H1 (cell line): ENCODE measurements around the gene C11orf98. TPM values are rescaled to one million over a fixed set of nuclear protein-coding genes. Genes with fewer than 3 reads are reported as not detected.

Experiments
- BACH1 ChIP-seq: IDR thresholded peaks from 2 replicates; pipeline ENCODE4 v1.6.1; 2012; ENCODE audit warnings: low read length, improper control_type of control experiment
- BRCA1 ChIP-seq: IDR thresholded peaks from 2 replicates; pipeline ENCODE4 v1.6.1; 2012; ENCODE audit warnings: low read depth, low read length, improper control_type of control experiment
- CHD1 ChIP-seq: IDR thresholded peaks from 2 replicates; pipeline ENCODE4 v1.6.1; 2012; ENCODE audit warnings: low read depth, low read length, improper control_type of control experiment
- EZH2 ChIP-seq: fragments of 200-600 bp; sonication (generic); IDR thresholded peaks from 2 replicates; pipeline ENCODE4 v1.7.1; 2012; ENCODE audit warnings: low read depth, mild to moderate bottlenecking, moderate library complexity, low read length, inconsistent platforms; ENCODE audit not compliant: severe bottlenecking
- HDAC2 ChIP-seq, 2 experiments: fragments of 300-600 bp in 1 of 2; sonication (generic) in 1 of 2; IDR thresholded peaks; 2 replicates each; pipeline ENCODE4 v1.6.1; 2011 to 2012; ENCODE audit warnings: low read depth in 2 of 2, low read length in 2 of 2, mild to moderate bottlenecking in 2 of 2, moderate library complexity in 2 of 2, borderline replicate concordance in 1 of 2, inconsistent platforms in 1 of 2
- JUN ChIP-seq: IDR thresholded peaks from 2 replicates; pipeline ENCODE4 v1.6.1; 2011; ENCODE audit warnings: low read depth, mild to moderate bottlenecking, improper control_type of control experiment, low read length
- KDM1A ChIP-seq: fragments of 200-600, 300-600 bp; sonication (generic); IDR thresholded peaks from 2 replicates; pipeline ENCODE4 v1.7.1; 2016; ENCODE audit warnings: mild to moderate bottlenecking, low read length, borderline replicate concordance
- POLR2A ChIP-seq, 2 experiments: IDR thresholded peaks; 1 replicate in 1 of 2; 2 replicates in 1 of 2; pipeline ENCODE4 v1.6.1; 2011; ENCODE audit warnings: low read depth in 2 of 2, low read length in 2 of 2, mild to moderate bottlenecking in 2 of 2; ENCODE audit errors: control extremely low read depth in 1 of 2
- POLR2AphosphoS5 ChIP-seq: IDR thresholded peaks from 2 replicates; pipeline ENCODE4 v1.6.1; 2011; ENCODE audit warnings: low read depth, low read length
- SIN3A ChIP-seq, 2 experiments: IDR thresholded peaks in 1 of 2; conservative IDR thresholded peaks in 1 of 2; 2 replicates each; pipeline ENCODE4 v1.6.1; 2011 to 2012; ENCODE audit warnings: low read length in 2 of 2, improper control_type of control experiment in 1 of 2, low read depth in 1 of 2, mild to moderate bottlenecking in 1 of 2
- SP1 ChIP-seq: IDR thresholded peaks from 2 replicates; pipeline ENCODE4 v1.6.1; 2011; ENCODE audit warnings: low read depth, low read length
- SP2 ChIP-seq: IDR thresholded peaks from 2 replicates; pipeline ENCODE4 v1.6.1; 2012; ENCODE audit warnings: mild to moderate bottlenecking, low read length, inconsistent platforms
- SRF ChIP-seq: IDR thresholded peaks from 2 replicates; pipeline ENCODE4 v1.6.1; 2011; ENCODE audit warnings: mild to moderate bottlenecking, low read depth, low read length, moderate library complexity
- TAF7 ChIP-seq: optimal IDR thresholded peaks from 2 replicates; pipeline ENCODE3; 2011; ENCODE audit warnings: low read depth, mild to moderate bottlenecking, inconsistent platforms, low read length, moderate library complexity, borderline replicate concordance
- YY1 ChIP-seq: IDR thresholded peaks from 2 replicates; pipeline ENCODE4 v1.6.1; 2011; ENCODE audit warnings: low read depth, mild to moderate bottlenecking, low read length
- polyA plus RNA-seq, 7 experiments: library from polyadenylated mRNA; depleted of rRNA in 3 of 7; stranded (reverse) in 5 of 7; unstranded in 2 of 7; fragments of >200 nt in 5 of 7; fragments of 200-250 nt in 2 of 7; gene quantifications; 1 replicate in 5 of 7; 2 replicates in 1 of 7; 4 replicates in 1 of 7; pipeline versions ENCODE4 v1.2.1 to v1.2.3, GENCODE V29; 2011 to 2013; ENCODE audit warnings: missing spikeins in 2 of 7, mixed read lengths in 2 of 7
- total RNA-seq: library from RNA; stranded (reverse); fragmentation: NEBNext Ultra II Directional; extraction: Animal tissue kit (Norgen Biotek cat#: 25700); gene quantifications from 2 replicates; pipeline ENCODE4 v1.2.1, GENCODE V29; 2021
- TF ChIP-seq, protein P1 (sequence below): IDR thresholded peaks from 2 replicates; pipeline ENCODE4 v1.6.1; 2012; ENCODE audit warnings: inconsistent platforms
- TF ChIP-seq, protein P2 (sequence below): IDR thresholded peaks from 2 replicates; pipeline ENCODE4 v1.6.1; 2012; ENCODE audit warnings: low read length, inconsistent platforms
- TF ChIP-seq, protein P3 (sequence below), 3 experiments: IDR thresholded peaks; 1 replicate in 2 of 3; 2 replicates in 1 of 3; pipeline versions ENCODE4 v1.5.1 to v1.6.1; 2011; ENCODE audit warnings: low read length in 3 of 3, mild to moderate bottlenecking in 3 of 3, inconsistent platforms in 2 of 3, low read depth in 1 of 3, moderate library complexity in 1 of 3; ENCODE audit not compliant: insufficient read depth in 1 of 3; ENCODE audit errors: control extremely low read depth in 1 of 3

The C11orf98 gene
- total and polyA plus RNA-seq, 2 of the 8 experiments (the other 6 are each of a cell fraction or from before 2014, with no cell fraction given), result 68.0 to 171 TPM

DNA sequence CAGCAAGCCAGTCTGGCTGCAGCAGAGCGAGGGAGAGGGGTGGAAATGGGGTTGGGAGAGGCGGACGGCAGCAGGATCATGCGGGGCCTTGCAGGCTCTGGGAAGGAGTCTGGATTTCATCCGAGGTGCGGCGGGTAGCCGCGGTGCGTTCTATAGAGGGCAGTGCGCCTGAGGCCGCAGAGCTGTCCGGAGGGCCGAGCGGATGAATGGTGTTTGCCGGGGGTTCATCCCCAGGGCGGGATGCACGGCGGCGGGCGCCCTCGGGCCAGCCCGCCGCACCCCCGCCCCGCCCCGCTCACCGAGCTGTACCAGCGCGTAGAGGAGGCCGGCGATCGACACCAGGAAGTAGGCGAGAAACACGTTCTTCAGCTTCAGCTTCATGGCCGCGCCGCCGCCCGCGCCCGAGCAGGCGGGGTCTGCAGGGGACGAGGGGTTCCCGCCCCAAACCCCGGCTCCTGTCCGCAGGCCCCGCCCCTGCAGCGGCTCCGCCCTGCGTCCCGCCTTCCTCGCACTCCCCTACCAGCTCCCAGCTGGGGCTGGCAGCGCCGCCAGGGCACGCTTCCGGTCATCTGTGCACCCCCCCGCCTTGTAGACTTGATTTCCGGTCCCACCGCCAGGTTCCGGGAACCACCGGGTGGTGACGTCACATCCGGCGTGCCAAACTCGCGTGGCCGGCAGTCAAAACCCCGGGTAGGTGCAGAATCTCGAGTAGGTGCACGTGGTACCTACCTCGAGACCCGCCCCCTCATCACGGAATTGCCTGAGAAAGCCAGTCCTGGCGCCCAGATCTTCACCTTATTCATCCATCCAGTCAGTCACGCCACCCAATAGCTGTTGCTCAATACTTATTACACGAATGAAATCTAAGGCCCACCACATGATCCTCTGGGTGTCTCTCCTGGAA is 43.2 kb downstream of the C11orf98 start, which contains the start of gene B3GAT3 (continued):
- no peak for TF ChIP-seq SP2
- peak in 1 of 2 experiments; percentile 35; a peak in 1 of 4 replicates for TF ChIP-seq HDAC2 (IDR thresholded peaks at IDR 0.05; ENCODE audit: borderline replicate concordance in 1 of 2, low read depth in 2 of 2, low read length in 2 of 2)
- TF ChIP-seq, protein P1, sequence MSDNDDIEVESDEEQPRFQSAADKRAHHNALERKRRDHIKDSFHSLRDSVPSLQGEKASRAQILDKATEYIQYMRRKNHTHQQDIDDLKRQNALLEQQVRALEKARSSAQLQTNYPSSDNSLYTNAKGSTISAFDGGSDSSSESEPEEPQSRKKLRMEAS, result peak; percentile 93
- peak in 1 of 2 experiments; percentile 96; a peak in 2 of 3 replicates for TF ChIP-seq POLR2A (IDR thresholded peaks at IDR 0.05; ENCODE audit: control extremely low read depth in 1 of 2, low read depth in 2 of 2, low read length in 2 of 2)
- TF ChIP-seq SP1, result peak; percentile 61; the same call in 1 of the 2 replicates
- TF ChIP-seq, protein P2, sequence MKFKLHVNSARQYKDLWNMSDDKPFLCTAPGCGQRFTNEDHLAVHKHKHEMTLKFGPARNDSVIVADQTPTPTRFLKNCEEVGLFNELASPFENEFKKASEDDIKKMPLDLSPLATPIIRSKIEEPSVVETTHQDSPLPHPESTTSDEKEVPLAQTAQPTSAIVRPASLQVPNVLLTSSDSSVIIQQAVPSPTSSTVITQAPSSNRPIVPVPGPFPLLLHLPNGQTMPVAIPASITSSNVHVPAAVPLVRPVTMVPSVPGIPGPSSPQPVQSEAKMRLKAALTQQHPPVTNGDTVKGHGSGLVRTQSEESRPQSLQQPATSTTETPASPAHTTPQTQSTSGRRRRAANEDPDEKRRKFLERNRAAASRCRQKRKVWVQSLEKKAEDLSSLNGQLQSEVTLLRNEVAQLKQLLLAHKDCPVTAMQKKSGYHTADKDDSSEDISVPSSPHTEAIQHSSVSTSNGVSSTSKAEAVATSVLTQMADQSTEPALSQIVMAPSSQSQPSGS, result peak; percentile 63; the same call in 1 of the 2 replicates
- 0 out of 2 replicates have a peak, but pooled peaks have one; percentile 15 for TF ChIP-seq SRF
- TF ChIP-seq BACH1, result 0 out of 2 replicates have a peak, but pooled peaks have one; percentile 64
- TF ChIP-seq JUN, result peak; percentile 85
- peak; percentile 74 to 93; a peak in 3 of 4 replicates for TF ChIP-seq SIN3A (conservative IDR thresholded peaks at IDR 0.05 in 1 of 2, IDR thresholded peaks at IDR 0.05 in 1 of 2; ENCODE audit: low read depth in 1 of 2, low read length in 2 of 2)
- no peak; the same call in 1 of the 2 replicates for TF ChIP-seq BRCA1
- TF ChIP-seq YY1, result peak; percentile 77
- TF ChIP-seq KDM1A, result no peak
- TF ChIP-seq, protein P3, sequence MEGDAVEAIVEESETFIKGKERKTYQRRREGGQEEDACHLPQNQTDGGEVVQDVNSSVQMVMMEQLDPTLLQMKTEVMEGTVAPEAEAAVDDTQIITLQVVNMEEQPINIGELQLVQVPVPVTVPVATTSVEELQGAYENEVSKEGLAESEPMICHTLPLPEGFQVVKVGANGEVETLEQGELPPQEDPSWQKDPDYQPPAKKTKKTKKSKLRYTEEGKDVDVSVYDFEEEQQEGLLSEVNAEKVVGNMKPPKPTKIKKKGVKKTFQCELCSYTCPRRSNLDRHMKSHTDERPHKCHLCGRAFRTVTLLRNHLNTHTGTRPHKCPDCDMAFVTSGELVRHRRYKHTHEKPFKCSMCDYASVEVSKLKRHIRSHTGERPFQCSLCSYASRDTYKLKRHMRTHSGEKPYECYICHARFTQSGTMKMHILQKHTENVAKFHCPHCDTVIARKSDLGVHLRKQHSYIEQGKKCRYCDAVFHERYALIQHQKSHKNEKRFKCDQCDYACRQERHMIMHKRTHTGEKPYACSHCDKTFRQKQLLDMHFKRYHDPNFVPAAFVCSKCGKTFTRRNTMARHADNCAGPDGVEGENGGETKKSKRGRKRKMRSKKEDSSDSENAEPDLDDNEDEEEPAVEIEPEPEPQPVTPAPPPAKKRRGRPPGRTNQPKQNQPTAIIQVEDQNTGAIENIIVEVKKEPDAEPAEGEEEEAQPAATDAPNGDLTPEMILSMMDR (IDR thresholded peaks at IDR 0.05; ENCODE audit: control extremely low read depth in 1 of 3, insufficient read depth in 1 of 3, low read depth in 1 of 3, low read length in 3 of 3), result peak in 1 of 3 experiments; percentile 7; a peak in 1 of 4 replicates
- TF ChIP-seq CHD1, result no peak
- TF ChIP-seq EZH2, result no peak
- TF ChIP-seq POLR2AphosphoS5, result peak; percentile 87
- no peak for TF ChIP-seq TAF7
